ENCODE data around the gene ELN. TPM values are rescaled to one million over a fixed set of nuclear protein-coding genes. Genes with fewer than 3 reads are reported as not detected.

ELN gene
- total and polyA plus RNA-seq, 2 of the 8 experiments (the other 6 are each of a cell fraction or from before 2014, with no cell fraction given): 5.1 to 5.6 TPM

GRCh38 chr7:74014931-74015330 is 13.0 kb upstream of the ELN start (continued):
- TF ChIP-seq NANOG (IDR thresholded peaks at IDR 0.05; ENCODE audit: insufficient read depth, low read depth, low read length, poor library complexity, severe bottlenecking): no peak
- no peak for TF ChIP-seq RBBP5 (IDR thresholded peaks at IDR 0.05; ENCODE audit: borderline replicate concordance, low read depth, low read length)
- TF ChIP-seq KDM4A (IDR thresholded peaks at IDR 0.05; ENCODE audit: low read depth, low read length, severe bottlenecking): no peak
- no peak for TF ChIP-seq SP4 (IDR thresholded peaks at IDR 0.05; ENCODE audit: low read length)
- no peak for TF ChIP-seq ASH2L (IDR thresholded peaks at IDR 0.05; ENCODE audit: low read length)
- TF ChIP-seq TAF7 (optimal IDR thresholded peaks at IDR 0.05; ENCODE audit: borderline replicate concordance, low read depth, low read length): no peak
